GM18507 (cell line): ENCODE measurements around the gene NHLRC1.

Source experiments
- DNase-seq: peaks from one replicate; pipeline ENCODE4 v3.0.0; 2011; ENCODE audit warnings: low read depth; ENCODE audit not compliant: insufficient read length; ENCODE audit errors: extremely low spot score
- FAIRE-seq: peaks from 2 replicates; lab custom pipeline; 2011; peaks lifted over from hg19 to GRCh38; lab: Jason Lieb, UNC

NHLRC1 gene

GRCh38 chr6:18141805-18142590 is 19.5 kb upstream of the NHLRC1 start:
- DNase-seq (no peak), FAIRE-seq (no peak)

GRCh38 chr6:18139935-18140621 is 17.6 kb upstream of the NHLRC1 start:
- DNase-seq, result no peak
- no peak for FAIRE-seq

GRCh38 chr6:18138906-18139305 is 16.4 kb upstream of the NHLRC1 start:
- no peak for FAIRE-seq
- DNase-seq, result no peak

DNA sequence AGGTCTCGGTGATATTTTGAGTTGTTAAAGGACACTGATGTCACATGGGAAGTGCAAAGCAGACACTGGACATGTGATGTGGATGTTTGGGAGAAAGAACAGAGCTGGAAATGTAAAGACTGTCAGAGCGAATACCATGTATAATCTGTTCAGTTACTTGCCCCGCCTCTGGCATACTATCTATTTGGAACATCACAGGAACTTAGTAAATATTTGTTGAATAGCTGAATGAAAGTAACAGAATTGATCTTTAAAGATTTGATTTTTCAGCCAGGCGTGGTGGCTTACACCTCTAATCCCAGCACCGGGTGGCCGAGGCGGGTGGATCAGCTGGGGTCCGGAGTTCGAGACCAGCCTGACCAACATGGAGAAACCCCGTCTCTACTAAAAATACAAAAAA is 13.8 kb upstream of the NHLRC1 start:
- FAIRE-seq (no peak), DNase-seq (no peak)

GRCh38 chr6:18135171-18135570 is 12.7 kb upstream of the NHLRC1 start:
- DNase-seq, result no peak
- FAIRE-seq, result no peak

DNA sequence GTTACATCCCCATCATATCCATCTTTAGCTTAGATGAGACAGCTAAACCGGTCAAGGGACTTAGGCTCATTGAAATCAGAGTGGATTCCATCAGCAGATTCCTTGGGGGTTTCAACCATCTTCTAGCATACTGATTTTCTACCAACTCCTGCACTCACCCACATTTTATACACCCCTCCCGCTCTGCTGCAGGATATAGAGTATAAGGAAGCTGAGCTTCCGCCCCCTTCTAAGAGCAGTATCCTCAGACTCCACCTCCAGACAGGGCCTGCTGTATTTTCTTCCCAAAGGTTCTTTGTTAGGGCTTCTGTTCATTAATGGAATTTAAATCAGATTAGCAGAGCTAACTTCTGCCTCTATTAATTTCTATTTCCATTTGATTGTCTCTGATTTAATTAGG is 9.9 kb upstream of the NHLRC1 start:
- FAIRE-seq, result no peak
- no peak for DNase-seq

DNA sequence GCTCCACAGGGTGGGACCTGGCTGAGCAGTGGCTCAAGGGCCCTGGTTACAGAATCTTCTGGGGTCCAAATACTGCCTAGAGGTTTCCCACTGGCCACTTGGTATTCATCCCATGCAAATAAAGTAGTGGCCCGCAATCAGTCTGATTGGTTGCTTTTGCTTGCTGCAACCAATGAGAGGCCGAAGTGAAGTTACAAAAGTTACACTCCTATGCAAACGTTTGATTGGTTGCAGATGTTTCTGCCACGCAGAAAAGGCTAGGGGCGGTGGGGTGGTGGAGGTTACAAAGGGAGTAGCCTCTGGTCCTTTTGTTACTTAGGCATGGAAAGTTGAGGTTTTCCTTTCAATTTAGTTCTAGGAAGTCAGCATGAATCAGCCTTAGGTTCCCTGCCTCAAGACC is 3.6 kb upstream of the NHLRC1 start:
- no peak for FAIRE-seq

DNA sequence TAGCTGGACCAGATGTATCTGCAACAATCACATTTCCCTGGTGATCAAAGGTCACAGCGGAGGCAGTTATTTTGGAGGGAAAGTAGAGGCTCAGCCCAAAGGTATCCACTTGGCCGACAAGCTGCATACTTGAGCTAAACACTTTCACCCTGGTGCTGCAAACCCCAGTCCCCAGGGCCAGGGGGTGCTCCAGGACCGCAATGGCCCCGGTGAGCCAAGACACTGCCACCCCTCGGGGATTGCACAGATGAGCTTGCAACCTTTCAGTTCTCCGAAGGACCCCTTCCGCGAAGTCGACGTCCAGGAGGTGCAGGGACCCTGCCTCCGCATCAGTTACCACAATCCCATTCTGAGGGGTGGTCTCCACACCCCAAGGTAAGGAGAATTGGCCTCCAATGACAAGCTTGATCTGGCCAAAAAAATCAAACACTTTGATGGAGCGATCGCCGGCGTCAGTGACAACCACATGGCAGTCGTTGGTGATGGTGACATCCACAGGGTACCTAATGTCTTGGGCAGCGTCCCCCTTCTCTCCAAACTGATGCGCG is 823 bp downstream of the NHLRC1 start:
- FAIRE-seq (no peak), DNase-seq (peak; percentile 12)

More for the DNA sequence above, 3.6 kb upstream of the NHLRC1 start:
- no peak for DNase-seq

GRCh38 chr6:18119236-18119635 is 3.2 kb downstream of the NHLRC1 start:
- DNase-seq (no peak), FAIRE-seq (no peak)

GRCh38 chr6:18118330-18118729 is 4.1 kb downstream of the NHLRC1 start:
- no peak for DNase-seq
- FAIRE-seq, result no peak

GRCh38 chr6:18117136-18117535 is 5.3 kb downstream of the NHLRC1 start:
- FAIRE-seq (no peak), DNase-seq (no peak)

DNA sequence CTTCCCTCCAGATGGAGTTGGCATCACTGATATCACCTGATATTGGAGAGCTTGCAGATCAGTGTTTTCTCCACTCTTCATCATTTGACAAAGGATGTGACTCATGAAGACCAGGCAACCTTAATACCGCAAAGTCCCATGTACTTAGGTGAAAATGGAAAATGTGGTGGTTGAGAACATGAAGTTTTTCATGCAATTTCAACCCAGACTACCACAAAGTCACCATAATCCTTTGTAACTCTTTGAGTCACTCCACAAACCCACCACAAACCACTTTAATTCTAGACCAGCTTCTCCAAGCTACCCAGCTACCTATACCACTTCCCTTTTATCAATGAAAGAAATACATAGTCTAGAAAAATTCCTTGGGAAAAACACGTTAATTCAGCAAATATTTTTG is 7.1 kb downstream of the NHLRC1 start:
- DNase-seq (no peak), FAIRE-seq (no peak)

- DNase-seq, result no peak
- FAIRE-seq, result no peak
Measured at GRCh38 chr6:18110162-18110561, 12.3 kb downstream of the NHLRC1 start.

DNA sequence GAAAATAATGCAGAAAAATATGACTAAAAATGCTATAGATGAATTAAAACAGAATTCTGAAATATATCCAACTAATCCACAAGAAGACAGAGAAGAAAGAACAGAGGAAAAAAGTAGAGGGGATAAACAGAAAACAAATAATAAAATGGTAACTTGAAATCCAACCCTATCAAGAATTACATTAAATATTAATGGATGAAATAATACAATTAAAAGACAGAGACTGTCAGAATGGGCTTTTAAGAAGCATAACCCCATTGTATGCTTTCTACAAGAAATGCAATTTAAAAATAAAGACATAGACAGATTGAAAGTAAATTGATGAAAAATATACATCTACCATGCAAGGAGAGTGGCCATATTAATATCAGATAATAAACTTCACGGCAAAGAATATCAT is 15.4 kb downstream of the NHLRC1 start:
- FAIRE-seq, result no peak
- no peak for DNase-seq

DNA sequence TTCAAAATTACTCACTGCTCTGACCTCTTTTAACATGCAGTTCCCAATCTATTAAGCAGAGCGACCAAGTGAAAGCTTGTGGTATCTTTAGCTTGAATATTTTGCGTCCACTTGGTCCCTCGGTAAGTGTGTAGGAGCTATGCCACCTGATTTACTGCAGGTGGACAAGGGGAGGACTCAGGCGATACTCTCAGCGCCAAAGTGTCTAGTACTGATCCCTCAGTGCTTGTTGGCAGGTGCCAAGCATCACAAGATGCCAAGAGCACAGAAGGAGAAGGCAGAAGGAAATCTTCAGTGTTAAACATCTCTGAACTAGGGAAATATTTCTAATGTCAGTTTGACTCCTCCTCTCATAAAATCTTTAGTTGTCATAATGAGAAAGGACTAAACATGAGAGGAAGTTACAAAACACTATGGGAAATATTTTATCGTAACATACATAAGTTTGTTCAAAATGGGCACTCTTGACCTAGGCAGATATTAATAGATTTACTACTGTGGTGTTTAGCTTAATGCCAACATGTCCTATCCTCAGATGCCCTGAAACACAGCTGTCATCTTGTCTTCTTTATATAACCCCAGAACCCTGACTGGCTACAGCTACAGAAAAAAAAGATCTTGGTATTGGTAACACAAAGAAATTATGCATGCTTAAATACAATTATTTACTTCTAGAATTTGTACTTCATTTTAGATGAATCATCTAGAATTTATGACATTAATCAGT is 19.5 kb downstream of the NHLRC1 start:
- FAIRE-seq, result no peak

GRCh38 chr6:18101873-18102272 is 20.6 kb downstream of the NHLRC1 start:
- DNase-seq (no peak), FAIRE-seq (no peak)

More for the DNA sequence above, 19.5 kb downstream of the NHLRC1 start:
- DNase-seq, result no peak

DNA sequence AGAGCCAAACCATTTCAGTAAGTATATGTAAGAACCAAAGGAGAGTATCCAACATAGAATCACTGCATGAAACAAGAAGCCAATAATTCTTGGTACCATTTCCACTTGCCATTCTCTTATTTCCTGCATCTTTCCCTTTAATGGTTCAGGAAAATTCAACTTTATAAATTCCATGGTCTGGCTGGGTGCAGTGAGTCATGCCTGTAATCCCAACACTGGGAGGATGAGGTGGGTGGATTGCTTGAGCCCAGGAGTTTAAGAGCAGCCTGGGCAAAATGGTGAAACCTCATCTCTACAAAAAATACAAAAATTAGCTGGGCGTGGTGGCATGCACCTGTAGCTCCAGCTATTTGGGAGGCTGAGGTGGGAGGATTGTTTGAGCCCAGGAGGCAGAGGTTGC is 21.2 kb downstream of the NHLRC1 start:
- DNase-seq, result no peak
- FAIRE-seq, result no peak

DNA sequence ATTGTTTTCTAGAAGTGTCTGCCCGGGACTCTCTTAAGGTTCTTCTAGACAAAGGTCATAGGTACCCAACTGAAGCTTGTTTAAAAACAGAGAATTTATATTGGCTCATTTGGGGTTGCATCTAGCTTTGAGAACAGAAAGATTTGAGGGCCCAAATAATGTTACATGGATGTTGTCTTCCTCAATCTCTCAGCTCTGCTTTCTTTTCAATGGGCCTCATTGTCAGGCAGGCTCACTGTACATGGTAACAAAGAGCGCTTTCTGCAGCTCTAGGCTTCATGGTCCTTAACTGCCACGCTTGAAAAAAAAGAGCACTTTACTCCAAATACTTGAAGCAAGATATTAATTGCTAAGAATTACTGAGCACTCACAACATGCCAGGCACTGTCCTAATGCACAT is 22.2 kb downstream of the NHLRC1 start:
- DNase-seq (no peak), FAIRE-seq (no peak)

DNA sequence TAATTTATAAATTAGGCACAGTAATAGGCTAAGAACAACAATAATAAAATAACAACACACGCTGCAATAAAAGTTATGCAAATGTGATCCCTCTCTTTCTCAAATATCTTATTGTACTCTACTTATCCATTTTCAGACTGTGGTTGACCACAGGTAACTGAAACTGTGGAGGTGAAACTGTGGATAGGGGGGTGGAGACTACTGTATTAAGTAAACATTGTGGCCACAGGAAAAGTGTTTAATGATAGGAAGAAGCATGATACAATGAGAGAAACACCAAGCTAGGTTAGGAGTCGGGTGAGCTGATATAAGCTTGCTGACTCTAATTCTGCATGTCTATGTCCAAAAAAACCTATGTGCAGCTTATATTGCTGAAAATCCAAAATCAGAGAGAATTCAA is 23.0 kb downstream of the NHLRC1 start:
- DNase-seq (no peak), FAIRE-seq (no peak)

- no peak for FAIRE-seq
- no peak for DNase-seq
Measured at GRCh38 chr6:18096423-18096822, 26.1 kb downstream of the NHLRC1 start.
